ENCODE measurements around the gene LBHD2.

DNA sequence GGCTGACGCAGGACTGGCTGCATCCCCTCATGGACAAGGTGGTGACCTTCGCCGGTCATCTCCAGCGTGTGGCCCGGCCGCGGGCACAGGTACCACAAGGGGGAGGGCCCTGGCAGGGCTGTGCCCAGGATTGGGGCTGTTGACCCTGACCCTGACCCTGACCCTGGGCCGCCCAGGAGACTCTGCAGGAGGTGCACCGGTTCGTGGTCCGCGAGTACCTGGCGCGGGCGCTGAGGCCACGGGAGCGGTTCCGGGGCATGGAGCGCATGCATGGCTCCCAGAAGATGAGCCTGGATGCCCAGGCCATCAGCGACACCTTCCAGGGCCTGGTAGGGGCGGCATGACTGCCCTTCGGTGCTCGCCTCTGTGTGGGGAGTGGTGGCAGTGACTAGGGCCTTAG, 23.4 kb downstream of the LBHD2 start:
- TF ChIP-seq, protein P1, sequence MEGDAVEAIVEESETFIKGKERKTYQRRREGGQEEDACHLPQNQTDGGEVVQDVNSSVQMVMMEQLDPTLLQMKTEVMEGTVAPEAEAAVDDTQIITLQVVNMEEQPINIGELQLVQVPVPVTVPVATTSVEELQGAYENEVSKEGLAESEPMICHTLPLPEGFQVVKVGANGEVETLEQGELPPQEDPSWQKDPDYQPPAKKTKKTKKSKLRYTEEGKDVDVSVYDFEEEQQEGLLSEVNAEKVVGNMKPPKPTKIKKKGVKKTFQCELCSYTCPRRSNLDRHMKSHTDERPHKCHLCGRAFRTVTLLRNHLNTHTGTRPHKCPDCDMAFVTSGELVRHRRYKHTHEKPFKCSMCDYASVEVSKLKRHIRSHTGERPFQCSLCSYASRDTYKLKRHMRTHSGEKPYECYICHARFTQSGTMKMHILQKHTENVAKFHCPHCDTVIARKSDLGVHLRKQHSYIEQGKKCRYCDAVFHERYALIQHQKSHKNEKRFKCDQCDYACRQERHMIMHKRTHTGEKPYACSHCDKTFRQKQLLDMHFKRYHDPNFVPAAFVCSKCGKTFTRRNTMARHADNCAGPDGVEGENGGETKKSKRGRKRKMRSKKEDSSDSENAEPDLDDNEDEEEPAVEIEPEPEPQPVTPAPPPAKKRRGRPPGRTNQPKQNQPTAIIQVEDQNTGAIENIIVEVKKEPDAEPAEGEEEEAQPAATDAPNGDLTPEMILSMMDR (IDR thresholded peaks at IDR 0.05): no peak
- TF ChIP-seq POLR2A (IDR thresholded peaks at IDR 0.05) (no peak), EP300 (IDR thresholded peaks at IDR 0.05) (no peak)
